Left ventricle myocardium superior (tissue), 1 donor: ENCODE results near the gene EXT2. TPM values are rescaled to one million over a fixed set of nuclear protein-coding genes. Genes with fewer than 3 reads are reported as not detected.

ENCODE experiments used
- ATAC-seq: fragments of 200-7000 bp; cut with Tn5 transposase; one replicate; pipeline ENCODE4 v1.9.1; 2020; ENCODE audit warnings: mild to moderate bottlenecking, moderate library complexity
- DNase-seq: peaks from one replicate; pipeline ENCODE4 v3.0.0-alpha.2; 2020
- intact Hi-C: fragments of 100-400 bp; cut with micrococcal nuclease; formaldehyde crosslinking; loops from one replicate; pipeline ENCODE4 v1.11.0; 2022
- total RNA-seq: library from RNA; stranded (reverse); fragmentation: NEBNext Ultra II Directional; extraction: Animal tissue kit (Norgen Biotek cat#: 25700); gene quantifications from one replicate; pipeline ENCODE4 v1.2.1, GENCODE V29; 2021
- donor health status: DM: no; HTN: yes; CAD: no; lungs with severe emphysema.

The EXT2 gene
- total RNA-seq, 1 donor from 2014 or later, result 27.2 TPM

- DNase-seq, result no peak
- intact Hi-C loops, result no loop called here
- no peak for ATAC-seq
Observed at GRCh38 chr11:44149651-44150050, 54.2 kb downstream of the EXT2 start.

- intact Hi-C loops, result no loop called here
- ATAC-seq (peak; percentile 23), DNase-seq (no peak)
Observed at GRCh38 chr11:44150401-44150800, 54.9 kb downstream of the EXT2 start.

GRCh38 chr11:44157019-44157418 lies 61.5 kb downstream of the EXT2 start:
- ATAC-seq (peak; percentile 51), DNase-seq (no peak)
- intact Hi-C loops, result no loop called here

- intact Hi-C loops, result no loop called here
- DNase-seq, result no peak
- no peak for ATAC-seq
Observed at GRCh38 chr11:44158384-44158783, 62.9 kb downstream of the EXT2 start.

- intact Hi-C loops, result no loop called here
- DNase-seq, result no peak
- ATAC-seq, result no peak
Observed at GRCh38 chr11:44159848-44160721, 64.6 kb downstream of the EXT2 start.

GRCh38 chr11:44162004-44162403 lies 66.5 kb downstream of the EXT2 start:
- no peak for ATAC-seq
- intact Hi-C loops, result no loop called here
- DNase-seq, result no peak

GRCh38 chr11:44162662-44163061 lies 67.2 kb downstream of the EXT2 start:
- no peak for ATAC-seq
- intact Hi-C loops, result no loop called here
- no peak for DNase-seq

GRCh38 chr11:44165432-44165831 lies 70.0 kb downstream of the EXT2 start:
- intact Hi-C loops, result no loop called here
- ATAC-seq, result no peak
- DNase-seq, result no peak

- ATAC-seq (no peak), DNase-seq (no peak)
- intact Hi-C loops, result no loop called here
Observed at GRCh38 chr11:44167046-44167445, 71.6 kb downstream of the EXT2 start.

GRCh38 chr11:44171518-44171917 lies 76.0 kb downstream of the EXT2 start:
- ATAC-seq (no peak), DNase-seq (no peak)
- intact Hi-C loops, result no loop called here

- intact Hi-C loops, result no loop called here
- DNase-seq, result no peak
- ATAC-seq, result no peak
Observed at GRCh38 chr11:44172966-44173365, 77.5 kb downstream of the EXT2 start.

GRCh38 chr11:44174842-44175241 lies 79.4 kb downstream of the EXT2 start:
- ATAC-seq (no peak), DNase-seq (no peak)
- intact Hi-C loops, result no loop called here

- ATAC-seq, result no peak
- no peak for DNase-seq
- intact Hi-C loops, result no loop called here
Observed at GRCh38 chr11:44176546-44177213, 81.2 kb downstream of the EXT2 start.

- ATAC-seq (no peak), DNase-seq (no peak)
- intact Hi-C loops, result no loop called here
Observed at GRCh38 chr11:44177905-44178304, 82.4 kb downstream of the EXT2 start.

GRCh38 chr11:44178381-44178780 lies 82.9 kb downstream of the EXT2 start:
- intact Hi-C loops, result no loop called here
- DNase-seq (no peak), ATAC-seq (peak; percentile 60)

GRCh38 chr11:44179173-44179572 lies 83.7 kb downstream of the EXT2 start:
- DNase-seq (no peak), ATAC-seq (no peak)
- intact Hi-C loops, result no loop called here

GRCh38 chr11:44180107-44180506 lies 84.6 kb downstream of the EXT2 start:
- no peak for ATAC-seq
- intact Hi-C loops, result no loop called here
- DNase-seq, result no peak

- intact Hi-C loops, result no loop called here
- ATAC-seq, result no peak
- DNase-seq, result no peak
Observed at GRCh38 chr11:44185522-44185921, 90.0 kb downstream of the EXT2 start.

- intact Hi-C loops, result no loop called here
- ATAC-seq, result no peak
- DNase-seq, result no peak
Observed at GRCh38 chr11:44186321-44186930, 90.9 kb downstream of the EXT2 start.

- intact Hi-C loops, result no loop called here
- ATAC-seq, result no peak
- DNase-seq, result no peak
Observed at GRCh38 chr11:44188643-44189042, 93.2 kb downstream of the EXT2 start.
